ENCODE results near the gene AP5Z1. TPM values are rescaled to one million over a fixed set of nuclear protein-coding genes. Genes with fewer than 3 reads are reported as not detected.

AP5Z1 gene
- total RNA-seq, 4 donors from 2014 or later, result 36.6 to 111 (median 44.5) TPM

DNA sequence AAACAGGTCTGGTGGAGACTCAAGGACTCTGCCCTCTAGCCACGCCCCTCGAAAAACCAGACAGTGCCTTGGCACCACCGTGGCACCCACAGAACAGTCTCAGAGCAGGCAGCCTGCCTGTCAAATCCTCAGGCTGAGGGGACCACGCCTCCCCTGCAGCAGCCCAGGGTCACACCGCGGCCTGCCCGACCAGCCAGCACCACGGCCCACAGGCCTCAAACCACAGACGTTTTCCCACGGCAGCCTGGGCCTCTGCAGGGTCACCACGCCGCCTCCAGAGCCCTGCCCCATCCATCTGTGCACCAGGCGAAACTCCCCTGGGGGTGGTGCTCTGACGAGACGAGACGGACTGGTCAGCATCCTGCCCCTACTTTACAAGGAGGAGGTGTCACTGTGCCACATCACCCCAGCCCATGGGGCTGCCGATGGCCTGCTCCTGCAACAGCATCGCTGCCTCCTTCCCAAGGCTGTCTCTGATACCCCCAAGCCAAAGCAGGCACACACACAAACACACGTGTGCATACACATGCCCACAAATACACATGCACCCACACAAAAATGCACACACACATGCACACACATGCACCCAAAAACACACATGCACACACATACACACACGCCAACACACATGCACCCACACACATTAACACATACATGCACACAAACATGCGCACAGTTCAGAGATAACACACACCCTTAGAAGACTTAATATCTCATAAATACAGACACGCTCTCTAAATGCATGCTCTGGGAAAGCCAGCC, 61.8 kb downstream of the AP5Z1 start:
- DNase-seq, result no peak
- H3K27ac ChIP-seq, result no peak overlapping the region
- in situ Hi-C loops (cut with MboI; ENCODE audit: low pct_ligation_motif_present in 1 of 4, low pct_unique_long_range_greater_than_20kb in 1 of 4, low sequenced_read_pairs in 3 of 4), result loop anchor here in 3 of 4 donors (25.0 kb wide), 1 partner anchor 250 kb away; no protein-coding TSS in a partner anchor
- H3K4me1 ChIP-seq, result no peaks in the 10 kb centered on the region
- intact Hi-C loops (cut with DNase I; ENCODE audit: low total_unique reads), result no loop called here
- no peaks in the 10 kb centered on the region for H3K36me3 ChIP-seq
- H3K4me3 ChIP-seq, result no peak overlapping the region
- WGBS, 2 donors (ENCODE audit: low coverage in 1 of 2), result 62% methylated on average over 22 of the region's 22 CpGs; no CpG with 5 or more reads in 1 of the 2 donors
- H3K9me3 ChIP-seq, result no peaks in the 10 kb centered on the region
- no peaks in the 10 kb centered on the region for H3K27me3 ChIP-seq
- TF ChIP-seq POLR2A (IDR thresholded peaks at IDR 0.05), result no peak
- no peak for TF ChIP-seq EP300 (IDR thresholded peaks at IDR 0.05; ENCODE audit: low read depth)
- TF ChIP-seq, protein P1, sequence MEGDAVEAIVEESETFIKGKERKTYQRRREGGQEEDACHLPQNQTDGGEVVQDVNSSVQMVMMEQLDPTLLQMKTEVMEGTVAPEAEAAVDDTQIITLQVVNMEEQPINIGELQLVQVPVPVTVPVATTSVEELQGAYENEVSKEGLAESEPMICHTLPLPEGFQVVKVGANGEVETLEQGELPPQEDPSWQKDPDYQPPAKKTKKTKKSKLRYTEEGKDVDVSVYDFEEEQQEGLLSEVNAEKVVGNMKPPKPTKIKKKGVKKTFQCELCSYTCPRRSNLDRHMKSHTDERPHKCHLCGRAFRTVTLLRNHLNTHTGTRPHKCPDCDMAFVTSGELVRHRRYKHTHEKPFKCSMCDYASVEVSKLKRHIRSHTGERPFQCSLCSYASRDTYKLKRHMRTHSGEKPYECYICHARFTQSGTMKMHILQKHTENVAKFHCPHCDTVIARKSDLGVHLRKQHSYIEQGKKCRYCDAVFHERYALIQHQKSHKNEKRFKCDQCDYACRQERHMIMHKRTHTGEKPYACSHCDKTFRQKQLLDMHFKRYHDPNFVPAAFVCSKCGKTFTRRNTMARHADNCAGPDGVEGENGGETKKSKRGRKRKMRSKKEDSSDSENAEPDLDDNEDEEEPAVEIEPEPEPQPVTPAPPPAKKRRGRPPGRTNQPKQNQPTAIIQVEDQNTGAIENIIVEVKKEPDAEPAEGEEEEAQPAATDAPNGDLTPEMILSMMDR (IDR thresholded peaks at IDR 0.05), result no peak
- no peak for TF ChIP-seq POLR2AphosphoS5 (IDR thresholded peaks at IDR 0.05)

DNA sequence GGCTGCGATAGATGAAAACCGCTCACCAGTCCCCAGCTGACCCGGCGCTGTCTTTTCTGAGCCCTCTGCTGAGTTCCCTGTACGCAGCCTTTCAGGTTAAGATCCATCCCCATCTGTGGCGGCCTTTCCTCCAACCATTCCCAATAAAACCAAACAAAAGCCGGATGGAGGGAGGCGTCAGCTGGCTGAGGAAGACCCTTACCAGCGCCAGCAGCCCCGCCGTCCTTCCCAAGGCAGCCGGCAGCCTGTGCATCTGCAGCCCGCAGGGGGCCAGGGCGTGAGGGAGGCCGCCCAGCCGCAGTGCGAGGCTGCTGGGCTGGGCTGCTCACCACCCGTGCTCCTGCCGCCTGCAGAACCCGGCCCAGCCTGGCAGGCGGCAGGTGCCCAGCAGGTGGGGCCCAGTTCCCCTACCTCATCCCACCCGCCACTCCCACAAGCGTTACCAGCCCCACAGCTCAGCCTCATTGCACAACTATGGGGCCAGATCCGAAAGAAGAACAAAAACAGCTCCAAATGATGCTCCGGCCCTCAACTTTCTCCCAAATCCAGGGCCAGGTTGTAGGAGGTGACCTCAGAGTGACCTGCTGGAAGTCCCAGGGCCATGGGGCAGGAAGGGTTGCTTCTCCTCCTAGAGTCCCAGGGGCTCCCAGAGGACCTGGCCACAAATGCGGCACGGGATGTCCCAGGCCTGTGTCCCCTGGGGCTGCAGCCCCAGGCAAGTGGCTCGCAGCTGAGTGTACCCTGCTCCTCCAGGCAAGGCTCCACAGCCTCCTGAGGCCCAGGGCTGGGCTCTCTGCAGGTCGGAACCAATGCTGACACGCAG, 62.6 kb downstream of the AP5Z1 start:
- intact Hi-C loops (cut with DNase I; ENCODE audit: low total_unique reads) (no loop called here), in situ Hi-C loops (cut with MboI; ENCODE audit: low pct_ligation_motif_present in 1 of 4, low pct_unique_long_range_greater_than_20kb in 1 of 4, low sequenced_read_pairs in 3 of 4) (loop anchor here in 3 of 4 donors (25.0 kb wide), 1 partner anchor 249 kb away; no protein-coding TSS in a partner anchor)
- 76% methylated on average over 27 of the region's 30 CpGs; no CpG with 5 or more reads in 1 of the 2 donors for WGBS, 2 donors (ENCODE audit: low coverage in 1 of 2)

DNA sequence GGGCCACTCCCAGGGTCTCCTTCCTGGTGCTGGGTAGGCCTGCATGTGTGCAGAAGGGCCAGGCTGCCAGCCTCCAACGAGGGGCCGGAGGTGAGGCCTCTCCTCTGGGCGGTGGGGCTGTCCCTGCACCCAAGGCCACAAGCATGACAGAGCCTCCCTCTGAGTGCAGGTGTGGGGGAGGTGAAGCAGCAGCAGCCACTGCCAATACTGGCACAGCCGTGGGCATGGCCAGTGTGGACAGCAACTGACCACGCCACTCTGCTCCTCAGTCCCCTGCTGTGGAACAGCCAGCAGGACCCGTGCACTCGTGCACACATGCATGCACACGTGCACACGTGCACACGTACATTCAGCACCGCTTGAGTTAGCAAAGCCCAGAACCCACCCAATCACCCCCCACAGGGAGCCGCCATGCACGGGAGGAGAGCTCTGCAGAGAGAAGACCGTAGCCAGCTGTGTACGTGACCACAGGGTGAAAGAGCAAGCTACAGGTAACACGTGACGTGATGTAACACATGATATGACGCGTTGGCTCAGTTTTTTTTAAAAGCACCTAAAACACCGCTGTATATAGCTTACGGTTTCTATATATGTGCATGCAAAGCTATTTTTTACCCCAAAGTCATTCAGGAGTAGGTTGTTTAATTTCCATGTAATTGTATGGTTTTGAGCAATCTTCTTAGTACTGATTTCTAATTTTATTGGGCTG, 63.4 kb downstream of the AP5Z1 start:
- no peak for TF ChIP-seq POLR2A (IDR thresholded peaks at IDR 0.05)
- TF ChIP-seq, protein P1 (IDR thresholded peaks at IDR 0.05), result no peak
- TF ChIP-seq EP300 (IDR thresholded peaks at IDR 0.05; ENCODE audit: low read depth), result no peak
- no peak for TF ChIP-seq POLR2AphosphoS5 (IDR thresholded peaks at IDR 0.05)
- Histone ChIP-seq H3K9me3 (no peaks in the 10 kb centered on the region), H3K36me3 (no peaks in the 10 kb centered on the region), H3K27ac (no peak overlapping the region), H3K4me1 (no peaks in the 10 kb centered on the region), H3K4me3 (no peak overlapping the region), H3K27me3 (no peaks in the 10 kb centered on the region)
- no peak for DNase-seq
- intact Hi-C loops (cut with DNase I; ENCODE audit: low total_unique reads), result no loop called here
- 85 to 100% methylated on average over 2 to 21 of the region's 21 CpGs for WGBS, 2 donors (ENCODE audit: low coverage in 1 of 2)
- in situ Hi-C loops (cut with MboI; ENCODE audit: low pct_ligation_motif_present in 1 of 4, low pct_unique_long_range_greater_than_20kb in 1 of 4, low sequenced_read_pairs in 3 of 4), result loop anchor here in 3 of 4 donors (25.0 kb wide), 1 partner anchor 249 kb away; no protein-coding TSS in a partner anchor

More for the DNA sequence above, 62.6 kb downstream of the AP5Z1 start:
- H3K9me3 ChIP-seq, result no peaks in the 10 kb centered on the region
- no peak overlapping the region for H3K4me3 ChIP-seq
- H3K27ac ChIP-seq, result no peak overlapping the region
- H3K27me3 ChIP-seq, result no peaks in the 10 kb centered on the region
- TF ChIP-seq POLR2AphosphoS5 (IDR thresholded peaks at IDR 0.05), result no peak
- TF ChIP-seq, protein P1 (IDR thresholded peaks at IDR 0.05), result no peak
- TF ChIP-seq POLR2A (IDR thresholded peaks at IDR 0.05), result no peak
- no peak for TF ChIP-seq EP300 (IDR thresholded peaks at IDR 0.05; ENCODE audit: low read depth)
- H3K36me3 ChIP-seq, result no peaks in the 10 kb centered on the region
- no peak for DNase-seq
- no peaks in the 10 kb centered on the region for H3K4me1 ChIP-seq

All from transverse colon (tissue), 4 donors.